Keratinocyte (primary cell): ENCODE results near the gene CASK.

Source experiments
- EZH2 ChIP-seq: IDR thresholded peaks from one replicate; pipeline ENCODE4 v1.6.1; 2012; ENCODE audit warnings: inconsistent platforms, mild to moderate bottlenecking, low read length, moderate library complexity
- TF ChIP-seq, protein P1 (sequence below), 3 experiments: IDR thresholded peaks in 1 of 3; conservative IDR thresholded peaks in 1 of 3; optimal IDR thresholded peaks in 1 of 3; 2 replicates in 2 of 3; 3 replicates in 1 of 3; pipeline versions ENCODE3 to v1.5.1; 2011; ENCODE audit warnings: low read length in 3 of 3, mild to moderate bottlenecking in 3 of 3, moderate library complexity in 2 of 3, control low read depth in 1 of 3, inconsistent platforms in 1 of 3; ENCODE audit not compliant: insufficient read depth in 2 of 3; ENCODE audit errors: extremely low read depth in 1 of 3

GRCh38 chrX:41858161-41858775 lies 65.1 kb downstream of the CASK start:
- TF ChIP-seq, protein P1, sequence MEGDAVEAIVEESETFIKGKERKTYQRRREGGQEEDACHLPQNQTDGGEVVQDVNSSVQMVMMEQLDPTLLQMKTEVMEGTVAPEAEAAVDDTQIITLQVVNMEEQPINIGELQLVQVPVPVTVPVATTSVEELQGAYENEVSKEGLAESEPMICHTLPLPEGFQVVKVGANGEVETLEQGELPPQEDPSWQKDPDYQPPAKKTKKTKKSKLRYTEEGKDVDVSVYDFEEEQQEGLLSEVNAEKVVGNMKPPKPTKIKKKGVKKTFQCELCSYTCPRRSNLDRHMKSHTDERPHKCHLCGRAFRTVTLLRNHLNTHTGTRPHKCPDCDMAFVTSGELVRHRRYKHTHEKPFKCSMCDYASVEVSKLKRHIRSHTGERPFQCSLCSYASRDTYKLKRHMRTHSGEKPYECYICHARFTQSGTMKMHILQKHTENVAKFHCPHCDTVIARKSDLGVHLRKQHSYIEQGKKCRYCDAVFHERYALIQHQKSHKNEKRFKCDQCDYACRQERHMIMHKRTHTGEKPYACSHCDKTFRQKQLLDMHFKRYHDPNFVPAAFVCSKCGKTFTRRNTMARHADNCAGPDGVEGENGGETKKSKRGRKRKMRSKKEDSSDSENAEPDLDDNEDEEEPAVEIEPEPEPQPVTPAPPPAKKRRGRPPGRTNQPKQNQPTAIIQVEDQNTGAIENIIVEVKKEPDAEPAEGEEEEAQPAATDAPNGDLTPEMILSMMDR (optimal IDR thresholded peaks at IDR 0.05 in 1 of 3, IDR thresholded peaks at IDR 0.05 in 1 of 3, conservative IDR thresholded peaks at IDR 0.05 in 1 of 3; ENCODE audit: extremely low read depth in 1 of 3, insufficient read depth in 2 of 3, low read length in 3 of 3): no peak
- no peak for TF ChIP-seq EZH2
